Stimulated activated CD8-positive, alpha-beta memory T cell treated with anti-CD3 and anti-CD28 coated beads, Interleukin-12 subunit alpha, Interleukin-12 subunit beta, amount 100 ng/mL, for 4 hours (primary cell): Measurements from ENCODE around the gene COL28A1.
"Not testable (repeated sequence)": the region's sequence is repeated elsewhere in the genome, so short reads cannot be mapped to it uniquely, and the experiment has no call there.

Experiments used
- DNase-seq: peaks from one replicate; pipeline ENCODE4 v3.0.0-alpha.2; 2020; ENCODE audit warnings: low read depth

The COL28A1 gene

GRCh38 chr7:7561591-7561990 lies 25.9 kb upstream of the COL28A1 start:
- DNase-seq: not testable (repeated sequence)

GRCh38 chr7:7557252-7557651 lies 21.6 kb upstream of the COL28A1 start:
- DNase-seq: no peak

- no peak for DNase-seq
Measured at GRCh38 chr7:7556852-7557251, 21.2 kb upstream of the COL28A1 start.

- no peak for DNase-seq
Measured at GRCh38 chr7:7554649-7555575, 19.2 kb upstream of the COL28A1 start.

- DNase-seq: no peak
Measured at GRCh38 chr7:7554021-7554432, 18.4 kb upstream of the COL28A1 start.

- no peak for DNase-seq
Measured at GRCh38 chr7:7553386-7553785, 17.7 kb upstream of the COL28A1 start.

GRCh38 chr7:7552199-7552598 lies 16.5 kb upstream of the COL28A1 start:
- no peak for DNase-seq

- DNase-seq: no peak
Measured at GRCh38 chr7:7550663-7551062, 15.0 kb upstream of the COL28A1 start.

GRCh38 chr7:7548407-7548806 lies 12.7 kb upstream of the COL28A1 start:
- no peak for DNase-seq

- DNase-seq: no peak
Measured at GRCh38 chr7:7542251-7542835, 6.7 kb upstream of the COL28A1 start.

GRCh38 chr7:7539711-7540110 lies 4.0 kb upstream of the COL28A1 start:
- no peak for DNase-seq

GRCh38 chr7:7539152-7539551 lies 3.5 kb upstream of the COL28A1 start:
- no peak for DNase-seq

GRCh38 chr7:7537711-7538110 lies 2.0 kb upstream of the COL28A1 start:
- DNase-seq: no peak

- no peak for DNase-seq
Measured at GRCh38 chr7:7536396-7537019, 835 bp upstream of the COL28A1 start.

GRCh38 chr7:7533831-7534430 lies 1.7 kb downstream of the COL28A1 start:
- no peak for DNase-seq

- no peak for DNase-seq
Measured at GRCh38 chr7:7529328-7529727, 6.3 kb downstream of the COL28A1 start.

- no peak for DNase-seq
Measured at GRCh38 chr7:7527047-7527446, 8.6 kb downstream of the COL28A1 start.

- DNase-seq: no peak
Measured at GRCh38 chr7:7526006-7526405, 9.7 kb downstream of the COL28A1 start.

GRCh38 chr7:7524121-7524520 lies 11.6 kb downstream of the COL28A1 start:
- DNase-seq: no peak

GRCh38 chr7:7522421-7522820 lies 13.3 kb downstream of the COL28A1 start:
- no peak for DNase-seq

GRCh38 chr7:7521259-7521658 lies 14.4 kb downstream of the COL28A1 start:
- no peak for DNase-seq

- DNase-seq: no peak
Measured at GRCh38 chr7:7519528-7519927, 16.1 kb downstream of the COL28A1 start.

- no peak for DNase-seq
Measured at GRCh38 chr7:7519056-7519455, 16.6 kb downstream of the COL28A1 start.
